GM21526 (cell line): Measurements from ENCODE around the gene UHRF2.
"Not testable (repeated sequence)": the region's sequence is repeated elsewhere in the genome, so short reads cannot be mapped to it uniquely, and the experiment has no call there.

Experiments used
- ATAC-seq: cut with Tn5 transposase; IDR thresholded peaks from one replicate; pipeline ENCODE4 v1.9.1; 2021; ENCODE audit warnings: moderate library complexity; ENCODE audit not compliant: unreplicated experiment, low FRiP score

Gene UHRF2

DNA sequence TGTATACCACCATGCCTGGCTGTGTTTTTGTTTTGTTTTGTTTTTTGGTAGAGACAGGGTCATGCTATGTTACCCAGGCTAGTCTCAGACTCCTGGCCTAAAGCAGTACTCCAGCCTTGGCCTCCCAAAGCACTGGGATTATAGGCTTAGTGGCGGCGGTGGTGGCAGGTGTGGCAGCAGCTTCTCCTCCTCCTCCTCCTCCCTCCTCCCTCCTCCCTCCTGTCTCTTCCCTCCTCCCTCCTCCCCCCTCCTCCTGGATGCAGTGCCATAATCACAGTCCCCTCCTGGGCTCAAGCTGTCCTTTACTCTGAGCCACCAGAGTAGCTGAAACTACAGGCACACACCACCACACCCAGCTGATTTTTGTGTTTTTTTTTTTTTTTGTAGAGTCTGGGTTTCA lies 71.2 kb downstream of the UHRF2 start:
- ATAC-seq = no peak

DNA sequence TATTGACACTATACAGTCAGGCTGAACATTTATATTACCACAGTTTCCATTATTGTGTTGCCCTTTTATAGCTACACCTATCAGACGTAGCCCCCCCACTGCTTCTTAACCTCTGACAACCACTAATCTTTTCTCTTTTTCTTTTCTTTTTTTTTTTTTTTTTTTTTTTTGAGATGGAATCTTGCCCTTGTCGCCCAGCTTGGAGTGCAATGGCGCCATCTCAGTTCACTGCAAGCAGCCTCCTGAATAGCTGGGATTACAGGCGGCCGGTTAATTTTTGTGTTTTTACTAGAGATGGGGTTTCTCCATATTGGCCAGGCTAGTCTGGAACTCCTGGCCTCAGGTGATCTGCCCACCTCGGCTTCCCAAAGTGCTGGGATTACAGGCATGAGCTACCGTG lies 75.4 kb downstream of the UHRF2 start:
- no peak for ATAC-seq

DNA sequence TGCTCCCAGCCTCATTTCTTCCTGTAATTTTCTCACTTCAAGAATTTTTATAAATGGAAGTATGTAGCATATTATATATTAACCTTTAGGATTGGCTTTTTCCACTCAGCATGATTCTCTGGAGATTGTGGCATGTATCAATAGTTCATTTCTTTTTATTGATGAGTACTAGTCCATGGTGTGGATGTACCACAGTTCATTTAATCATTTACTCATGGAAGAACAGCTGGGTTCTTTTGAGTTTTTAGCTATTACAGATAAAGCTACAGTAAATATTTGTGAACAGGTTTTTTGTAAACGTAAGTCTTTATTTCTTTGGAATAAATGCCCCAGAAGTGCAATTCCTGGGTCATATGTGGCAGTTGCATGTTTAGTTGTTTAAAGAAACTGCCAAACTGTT lies 76.1 kb downstream of the UHRF2 start:
- no peak for ATAC-seq

DNA sequence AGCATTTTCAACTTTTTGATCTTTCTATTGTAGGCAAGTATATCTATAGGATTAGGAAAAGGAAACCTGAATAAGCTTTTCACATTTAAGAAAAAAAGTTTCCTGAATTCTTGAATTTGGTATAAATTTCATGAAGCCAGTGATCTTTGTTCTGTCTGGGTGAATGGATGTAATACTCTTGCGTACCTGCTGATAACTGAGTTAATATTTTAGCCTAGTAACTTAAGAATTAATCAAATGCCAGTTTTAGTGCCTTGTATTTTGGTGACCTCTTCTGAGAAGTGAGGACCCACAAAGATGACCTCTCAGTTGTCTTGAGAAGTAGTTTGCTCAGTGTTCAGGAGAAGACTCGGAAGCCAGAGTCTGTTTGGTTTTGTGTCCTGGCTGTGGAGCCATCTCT lies 77.9 kb downstream of the UHRF2 start:
- no peak for ATAC-seq

DNA sequence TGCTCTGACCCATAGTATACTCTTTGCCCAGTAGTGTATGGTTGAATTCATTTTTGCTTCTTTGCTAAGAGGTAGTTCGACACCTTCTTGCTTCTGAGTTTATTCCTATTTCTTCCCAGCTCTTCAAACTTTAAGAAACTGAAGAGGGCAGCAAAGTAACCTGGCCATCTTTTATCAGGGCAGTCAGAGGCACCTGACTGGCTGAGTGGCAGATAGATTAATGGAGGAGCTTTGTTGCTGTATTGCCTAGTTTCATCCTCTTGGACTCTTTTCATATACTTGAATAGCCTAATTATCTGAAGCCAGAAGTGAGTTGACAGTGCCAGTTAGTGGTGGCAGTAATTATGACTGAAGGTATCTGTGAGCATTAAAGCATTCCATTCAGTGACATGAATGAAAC lies 82.5 kb downstream of the UHRF2 start:
- ATAC-seq = no peak

DNA sequence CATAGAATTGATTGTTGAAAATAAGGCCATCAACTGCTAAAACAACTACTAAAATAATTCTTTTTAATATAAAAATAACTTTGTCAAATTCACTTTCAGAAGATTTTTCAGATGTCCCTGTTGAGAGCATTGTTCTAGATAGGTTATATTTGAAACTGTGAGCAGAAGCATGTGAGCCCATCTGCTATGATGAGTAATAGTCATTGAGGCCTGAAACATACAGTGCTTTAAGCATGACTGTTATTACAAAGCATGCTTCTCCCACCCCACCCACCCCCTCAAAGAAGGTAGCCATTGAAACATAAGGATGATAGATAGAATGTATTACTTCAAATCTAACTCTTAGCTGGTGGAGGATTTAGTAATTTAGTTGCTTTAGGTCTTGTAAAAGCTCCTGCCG lies 86.0 kb downstream of the UHRF2 start:
- no peak for ATAC-seq

DNA sequence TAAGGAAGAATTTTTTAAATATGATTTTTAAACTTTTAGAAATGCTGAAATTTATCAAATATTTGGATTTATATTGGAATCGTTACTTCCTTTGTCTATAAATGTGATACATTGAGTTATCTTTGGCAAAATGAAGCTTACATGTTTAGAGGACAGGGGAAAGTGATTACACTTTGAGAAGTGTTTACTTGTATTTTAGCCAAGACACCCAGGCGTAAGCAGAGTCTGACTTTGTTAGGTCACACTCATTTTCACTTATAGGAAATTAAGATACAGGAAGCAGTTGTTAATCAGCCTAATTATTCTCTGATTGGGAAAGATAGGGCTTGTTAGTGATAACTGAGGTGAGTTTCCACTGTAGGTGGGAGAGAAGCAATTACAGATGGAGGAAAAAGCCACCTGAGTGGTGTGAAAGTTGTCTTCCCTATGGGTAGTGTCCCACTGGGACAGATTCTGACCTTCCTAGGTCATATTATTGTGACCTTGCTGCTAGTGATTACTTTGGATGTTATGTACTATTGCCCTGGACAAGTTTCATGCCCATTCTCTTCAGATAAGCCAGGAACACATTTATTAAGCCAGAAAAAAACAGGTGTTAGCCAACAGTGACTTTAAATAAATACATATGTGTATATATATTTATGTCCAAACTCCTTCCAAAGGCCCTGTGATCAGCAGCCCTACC lies 88.7 kb downstream of the UHRF2 start:
- no peak for ATAC-seq

DNA sequence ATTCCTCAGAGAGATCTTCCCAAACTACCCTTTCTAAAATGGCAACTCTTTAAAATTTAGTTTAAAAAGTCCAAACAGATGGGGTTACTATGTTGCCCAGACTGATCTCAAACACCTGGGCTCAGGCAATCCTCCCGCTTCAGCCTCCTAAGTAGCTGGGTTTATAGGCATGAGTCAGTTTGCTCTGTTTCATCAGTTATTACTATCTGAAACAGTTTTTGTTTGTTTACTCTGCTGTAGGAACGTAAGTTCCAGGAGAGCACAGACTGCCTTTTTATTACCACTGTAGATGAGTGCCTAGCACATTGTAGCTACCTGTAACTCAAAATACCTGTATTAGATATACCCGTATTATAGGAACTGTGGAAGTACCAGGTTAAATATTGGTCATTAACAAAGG lies 89.4 kb downstream of the UHRF2 start:
- no peak for ATAC-seq

DNA sequence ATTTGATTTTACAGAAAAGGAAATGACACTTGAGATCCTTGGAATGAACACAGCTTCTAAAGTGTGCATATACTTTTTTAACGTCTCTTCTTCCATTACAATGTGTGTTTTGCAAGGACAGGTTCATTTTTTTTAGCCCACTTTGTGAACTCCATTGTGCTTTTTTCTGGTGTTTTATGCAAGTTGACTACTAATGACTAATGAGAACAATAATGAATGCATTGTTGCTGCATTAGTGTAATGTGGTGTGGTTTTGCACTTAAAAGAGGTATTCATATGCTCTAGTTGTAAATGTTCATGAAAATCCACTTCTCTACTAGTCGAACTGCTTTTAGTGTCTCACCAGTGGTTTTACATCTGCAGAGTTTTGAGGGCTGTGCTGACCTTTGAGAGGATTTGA lies 93.6 kb downstream of the UHRF2 start:
- no peak for ATAC-seq

DNA sequence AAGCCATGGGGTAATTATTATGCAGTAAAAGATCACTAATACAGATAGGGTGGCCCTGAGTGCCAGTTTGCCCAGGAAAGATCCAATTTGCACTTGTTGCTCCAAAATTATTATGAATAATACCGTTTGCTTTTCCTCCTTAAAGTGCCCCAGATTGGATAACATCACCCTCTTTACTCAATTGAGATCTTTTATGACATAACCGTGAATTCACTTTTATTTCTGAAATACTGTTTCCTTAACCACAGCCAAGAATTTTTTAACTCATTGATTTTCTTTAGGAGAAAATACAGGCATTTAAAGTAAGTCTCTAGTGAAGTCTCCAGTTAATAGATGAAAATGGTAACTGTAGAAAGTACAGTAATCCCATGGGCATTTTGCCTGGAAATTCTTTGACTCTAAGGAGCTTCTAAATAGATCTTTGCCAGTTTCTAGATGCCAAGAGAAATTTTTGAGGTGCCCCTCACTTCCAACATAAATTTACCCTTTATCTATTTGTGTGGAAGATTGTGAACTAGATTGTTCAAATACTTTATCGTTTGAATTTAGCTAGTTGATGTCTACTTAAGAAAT lies 99.2 kb downstream of the UHRF2 start:
- no peak for ATAC-seq

DNA sequence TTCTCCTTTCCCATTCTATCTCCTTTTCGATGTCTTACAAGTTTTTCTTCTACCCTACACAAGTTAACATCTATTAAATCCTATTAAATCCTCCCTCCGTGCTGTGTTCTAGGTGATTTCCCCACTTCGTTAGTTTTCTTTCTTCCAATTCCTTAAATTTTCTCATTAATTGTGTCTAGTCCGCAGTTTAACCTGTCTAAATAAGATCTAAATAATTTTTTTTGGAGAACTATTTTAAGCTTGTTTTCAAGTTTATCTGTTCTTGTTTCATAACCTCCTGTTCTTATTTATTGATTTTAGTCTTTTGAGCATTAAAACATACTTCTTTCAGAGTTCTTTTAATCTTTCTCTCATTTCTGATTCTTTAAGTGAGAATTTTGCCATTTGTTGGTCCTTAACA lies 109.3 kb downstream of the UHRF2 start:
- no peak for ATAC-seq

DNA sequence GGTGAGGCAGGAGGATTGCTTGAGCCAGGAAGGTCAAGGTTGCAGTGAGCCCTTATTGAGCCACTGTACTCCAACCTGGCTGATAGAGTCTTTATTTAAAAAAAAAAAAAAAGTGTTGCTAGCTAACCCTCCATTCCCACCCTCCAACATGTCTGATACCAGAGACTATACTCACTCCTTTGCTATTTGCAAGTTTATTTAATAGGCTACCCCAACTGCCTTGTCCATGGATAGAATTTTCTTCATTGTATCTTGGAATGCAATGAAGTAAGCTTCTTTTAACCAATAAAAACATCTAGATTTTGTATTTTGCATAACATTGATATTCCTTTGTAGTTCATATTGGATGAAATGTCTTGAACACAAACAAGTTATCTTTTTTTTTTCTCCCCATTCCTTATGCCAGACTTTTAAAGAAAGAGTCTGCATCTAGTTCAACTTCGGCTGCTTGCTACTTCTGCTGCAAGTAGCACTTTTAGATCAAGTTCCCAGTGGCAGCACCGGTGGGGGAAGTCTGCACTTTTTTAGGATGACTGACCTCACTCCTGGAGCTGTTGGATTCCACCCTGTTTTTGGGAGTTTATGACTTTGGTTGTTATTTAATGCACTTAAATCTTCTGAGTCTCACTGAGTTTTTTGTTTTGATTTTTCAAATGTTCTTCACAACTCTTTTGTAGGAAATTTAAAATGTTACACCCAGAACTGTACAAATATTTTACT lies 112.5 kb downstream of the UHRF2 start:
- no peak for ATAC-seq

DNA sequence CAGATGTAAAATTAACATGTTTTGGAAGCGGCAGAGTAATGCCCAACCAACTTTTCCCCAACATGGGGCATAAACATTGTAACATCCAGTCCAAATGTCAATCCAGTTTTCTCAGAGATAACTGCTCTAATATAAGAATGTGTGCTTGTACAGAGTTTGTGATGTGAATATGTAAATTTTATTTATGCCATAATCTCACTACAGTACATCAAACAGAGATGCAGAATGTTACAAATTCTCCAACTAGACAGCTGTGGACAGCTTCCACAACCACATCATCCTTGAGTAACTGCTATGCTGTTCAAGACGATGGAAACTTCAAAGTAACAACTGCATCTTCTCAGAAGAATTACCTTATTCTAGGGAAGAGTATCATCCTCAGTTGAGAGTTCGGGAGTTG lies 122.6 kb downstream of the UHRF2 start:
- ATAC-seq = no peak

DNA sequence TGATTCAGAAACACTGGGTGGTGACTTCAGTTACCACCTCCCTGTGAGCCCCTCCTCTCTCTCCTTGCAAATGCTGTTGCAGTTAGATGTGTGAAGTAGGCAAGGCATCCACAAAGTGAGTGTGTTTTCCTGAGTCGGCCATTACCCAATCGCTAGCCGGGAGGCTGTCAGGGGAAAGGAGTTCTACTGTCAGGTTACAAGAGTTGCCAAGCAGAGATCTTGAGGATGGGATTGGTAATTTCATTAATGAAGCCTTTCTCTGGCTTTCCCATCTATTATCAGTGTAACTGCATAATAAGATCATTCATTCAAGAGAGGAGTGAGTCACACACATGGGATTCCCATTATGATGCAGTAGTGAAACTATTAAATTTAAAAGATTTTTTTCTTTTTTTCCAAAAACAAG lies 125.7 kb downstream of the UHRF2 start:
- no peak for ATAC-seq

DNA sequence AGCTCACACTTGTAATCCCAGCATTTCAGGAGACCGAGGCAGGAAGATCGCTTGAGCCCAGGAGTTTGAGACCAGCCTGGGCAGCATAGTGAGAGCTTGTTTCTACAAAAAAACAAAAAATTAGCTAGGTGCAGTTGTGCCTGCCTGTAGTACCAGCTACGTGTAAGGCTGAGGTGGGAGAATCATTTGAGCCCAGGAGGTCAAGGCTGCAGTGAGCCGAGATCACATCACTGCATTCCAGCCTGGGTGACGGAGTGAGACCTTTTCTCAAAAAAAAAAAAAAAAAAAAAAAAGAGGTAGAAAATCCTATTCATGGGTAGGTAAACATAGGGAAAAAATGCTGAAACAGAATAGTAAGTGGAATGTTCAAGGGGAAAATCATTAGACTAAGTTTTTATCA lies 129.6 kb downstream of the UHRF2 start:
- ATAC-seq = not testable (repeated sequence)

DNA sequence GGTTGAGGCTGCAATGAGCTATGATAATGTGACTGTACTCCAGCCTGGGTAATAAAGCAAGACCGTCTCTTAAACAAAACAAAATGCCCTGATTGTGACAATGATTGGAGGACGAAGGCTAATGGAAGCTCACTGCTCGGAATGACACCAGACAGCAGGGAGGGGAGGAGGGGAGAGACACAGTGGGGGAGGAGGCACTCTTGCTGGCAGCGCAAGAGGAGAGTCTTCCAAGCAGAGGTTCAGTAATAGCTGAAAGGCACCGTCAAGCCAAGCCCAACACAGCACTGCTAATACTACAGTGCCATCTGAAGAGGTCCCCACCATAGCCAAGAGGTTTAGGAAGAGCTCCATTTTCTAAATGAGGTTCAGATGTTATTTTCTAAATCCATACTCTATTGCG lies 130.2 kb downstream of the UHRF2 start:
- no peak for ATAC-seq

DNA sequence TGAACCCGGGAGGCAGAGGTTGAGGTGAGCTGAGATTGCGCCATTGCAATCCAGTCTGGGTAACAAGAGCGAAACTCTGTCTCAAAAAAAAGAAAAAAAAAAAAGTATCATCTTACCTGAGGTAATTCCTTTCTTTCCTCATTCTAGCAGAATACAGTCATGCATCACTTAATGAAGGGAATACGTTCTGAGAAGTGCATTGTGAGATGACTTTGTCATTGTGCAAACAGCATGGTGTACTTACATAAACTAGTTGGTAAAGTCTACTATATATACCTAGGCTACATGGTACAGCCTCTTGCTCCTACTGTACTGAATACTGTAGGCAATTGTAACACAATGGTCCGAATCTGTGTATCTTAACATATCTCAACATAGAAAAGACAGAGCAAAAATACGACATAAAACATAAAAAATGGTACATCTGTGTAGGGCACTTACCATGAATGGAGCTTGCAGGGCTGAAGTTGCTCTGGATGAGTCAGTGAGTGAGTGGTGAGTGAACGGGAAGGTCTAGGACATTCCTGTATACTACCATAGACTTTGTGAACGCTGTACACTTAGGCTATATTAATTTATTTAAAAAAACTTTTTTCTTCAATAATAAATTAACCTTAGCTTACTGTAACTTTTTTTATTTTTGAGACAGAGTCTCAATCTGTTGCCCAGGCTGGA lies 132.2 kb downstream of the UHRF2 start:
- no peak for ATAC-seq

DNA sequence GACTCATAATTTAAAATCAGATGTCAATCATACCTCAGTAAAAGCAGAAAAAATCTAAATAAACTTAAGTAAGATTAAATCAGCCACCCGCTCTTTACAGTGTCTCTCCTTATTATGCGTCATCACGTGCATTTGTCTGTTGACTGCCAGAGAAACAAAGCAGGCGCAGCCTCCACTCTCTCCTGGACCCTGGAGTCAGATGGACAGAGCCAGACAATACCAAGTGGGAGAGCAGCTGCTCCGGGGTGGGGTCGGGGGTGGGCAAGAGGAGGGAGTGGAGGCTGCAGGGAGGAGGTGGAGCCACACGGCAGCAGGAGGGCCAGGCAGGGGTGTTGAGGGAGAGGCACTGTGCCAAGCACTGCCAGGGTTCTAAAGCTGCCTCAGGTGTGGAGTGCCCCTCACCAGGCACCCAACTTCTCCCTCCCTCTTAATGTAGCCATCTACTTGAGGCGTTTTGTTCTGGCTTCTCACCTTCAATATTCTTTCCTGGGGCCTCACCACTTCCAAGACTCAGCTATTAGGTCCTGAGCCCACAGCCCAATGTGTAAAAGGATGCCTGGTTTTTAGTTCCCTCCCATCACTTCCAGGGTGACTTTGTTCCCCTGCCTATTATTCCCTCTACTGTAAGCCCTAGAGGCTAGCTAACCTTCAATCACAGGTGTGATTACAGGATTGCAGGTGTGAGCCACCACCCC lies 136.3 kb downstream of the UHRF2 start:
- ATAC-seq = no peak

DNA sequence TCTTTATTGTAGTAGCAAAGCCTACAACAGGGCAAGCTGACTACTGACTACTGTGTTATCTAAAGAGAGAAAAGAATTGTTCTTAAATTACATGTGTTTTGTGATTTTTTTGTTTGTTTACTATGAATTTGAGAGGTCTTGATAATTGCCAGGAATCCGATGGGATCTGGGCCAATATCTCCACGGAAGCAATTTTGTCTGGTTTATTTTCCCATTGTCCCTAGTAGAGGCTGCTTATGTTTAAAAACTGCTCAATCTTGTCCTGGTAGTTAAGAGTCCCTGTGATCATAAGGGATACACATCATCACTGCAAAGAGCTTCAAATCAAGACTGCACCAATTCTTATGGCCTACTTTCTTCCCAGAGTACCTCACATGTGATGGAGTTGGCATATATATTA lies 138.1 kb downstream of the UHRF2 start:
- ATAC-seq = no peak

DNA sequence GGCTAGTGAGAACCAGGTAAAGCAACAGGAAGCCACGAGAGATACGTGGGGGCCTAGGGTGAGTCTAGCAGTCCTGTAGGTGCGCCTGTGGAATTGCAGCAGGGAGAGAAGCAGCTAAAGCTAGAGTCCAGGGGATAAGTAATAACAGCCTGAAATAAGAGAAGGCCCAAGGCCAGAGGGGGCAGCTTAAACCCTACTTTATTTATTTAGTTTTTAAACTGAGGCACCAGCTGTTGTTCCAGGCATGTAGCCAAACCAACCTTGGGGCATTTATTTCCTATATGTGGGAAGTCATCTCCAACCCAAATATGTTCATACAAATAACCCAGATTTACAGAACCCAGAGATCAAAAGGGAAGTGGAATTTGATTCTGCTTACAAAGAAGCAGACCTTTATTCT lies 139.0 kb downstream of the UHRF2 start:
- no peak for ATAC-seq

DNA sequence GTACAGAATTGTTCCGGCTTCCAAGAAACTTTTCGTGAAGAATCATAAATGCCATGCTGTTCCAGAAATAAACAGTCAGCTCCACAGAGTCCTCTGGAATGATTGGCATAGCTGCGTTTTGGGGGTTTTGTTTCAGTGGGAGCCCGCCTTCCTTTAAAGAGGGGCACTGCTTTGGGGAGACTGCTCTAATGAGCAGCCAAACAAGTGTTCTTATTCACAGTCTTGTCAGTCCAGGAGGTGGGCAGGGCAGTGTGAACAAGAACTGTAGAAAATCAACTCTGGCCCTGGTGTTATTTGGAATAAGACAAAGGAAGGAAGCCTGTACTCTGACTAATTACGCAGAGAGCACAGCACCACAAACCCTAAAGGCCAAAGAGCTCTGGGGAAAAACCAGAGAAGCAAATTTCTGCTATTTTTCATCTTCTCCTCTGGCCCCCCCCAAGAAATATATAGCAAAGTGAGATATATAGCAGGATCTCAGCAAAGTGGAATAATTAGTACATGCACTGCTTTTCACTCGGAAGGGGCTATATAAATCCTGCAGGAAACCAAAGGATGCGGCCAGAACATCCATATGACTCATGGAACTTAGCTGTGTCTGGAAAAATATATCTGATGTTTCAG lies 139.6 kb downstream of the UHRF2 start:
- ATAC-seq = no peak
